ENCODE data around the gene MAP4K1. TPM values are rescaled to one million over a fixed set of nuclear protein-coding genes. Genes with fewer than 3 reads are reported as not detected.

Gene MAP4K1
- total and polyA plus RNA-seq, 2 of the 13 experiments (the other 11 are each of a cell fraction or from before 2014, with no cell fraction given): 0.24 to 0.89 TPM

DNA sequence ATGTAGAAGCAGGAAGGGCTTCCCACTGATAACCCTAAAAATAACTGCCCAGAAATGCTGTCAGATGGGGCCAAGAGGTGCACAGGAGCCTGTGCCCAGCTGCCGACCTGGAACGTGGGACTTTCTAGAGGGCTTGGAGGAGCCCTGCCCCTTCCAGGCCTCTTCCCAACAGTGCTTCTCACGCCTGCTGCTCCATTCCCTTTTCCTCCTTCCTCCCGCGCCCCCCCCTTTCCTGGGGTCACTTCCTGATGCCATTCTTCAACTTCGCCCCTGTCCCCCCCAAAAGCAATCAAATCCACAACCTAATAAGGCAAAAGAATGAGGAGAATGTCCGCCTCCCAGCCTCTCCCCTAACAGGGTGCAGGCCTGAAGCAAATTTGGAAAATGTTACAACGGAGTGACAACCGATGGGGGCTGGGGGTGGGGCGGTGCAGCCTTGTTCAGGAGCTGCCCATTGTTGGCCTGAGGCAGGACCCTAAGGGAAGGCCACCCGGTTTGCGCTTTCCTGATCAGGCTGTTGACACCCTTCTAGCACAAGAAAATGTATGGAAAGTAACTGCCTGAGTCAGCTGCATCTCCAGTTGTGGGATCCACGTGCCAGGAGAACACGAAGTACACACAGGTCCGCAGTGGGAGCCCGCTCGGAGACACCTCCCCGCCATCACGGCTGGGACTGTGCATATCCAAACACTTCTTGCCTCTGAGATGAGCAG, 48.4 kb upstream of the MAP4K1 start (continued):
- TF ChIP-seq, protein P1, sequence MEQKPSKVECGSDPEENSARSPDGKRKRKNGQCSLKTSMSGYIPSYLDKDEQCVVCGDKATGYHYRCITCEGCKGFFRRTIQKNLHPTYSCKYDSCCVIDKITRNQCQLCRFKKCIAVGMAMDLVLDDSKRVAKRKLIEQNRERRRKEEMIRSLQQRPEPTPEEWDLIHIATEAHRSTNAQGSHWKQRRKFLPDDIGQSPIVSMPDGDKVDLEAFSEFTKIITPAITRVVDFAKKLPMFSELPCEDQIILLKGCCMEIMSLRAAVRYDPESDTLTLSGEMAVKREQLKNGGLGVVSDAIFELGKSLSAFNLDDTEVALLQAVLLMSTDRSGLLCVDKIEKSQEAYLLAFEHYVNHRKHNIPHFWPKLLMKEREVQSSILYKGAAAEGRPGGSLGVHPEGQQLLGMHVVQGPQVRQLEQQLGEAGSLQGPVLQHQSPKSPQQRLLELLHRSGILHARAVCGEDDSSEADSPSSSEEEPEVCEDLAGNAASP (CRISPR knock-in tag; IDR thresholded peaks at IDR 0.05; ENCODE audit: borderline replicate concordance): no peak
- TF ChIP-seq LCORL (IDR thresholded peaks at IDR 0.05): 0 out of 2 replicates have a peak, but pooled peaks have one; percentile 12
- TF ChIP-seq LCORL (CRISPR knock-in tag; IDR thresholded peaks at IDR 0.05): peak; percentile 87
- TF ChIP-seq ZNF496 (CRISPR knock-in tag; IDR thresholded peaks at IDR 0.05; ENCODE audit: insufficient replicate concordance): no peak
- peak; percentile 45 for TF ChIP-seq HNRNPH1 (optimal IDR thresholded peaks at IDR 0.05; ENCODE audit: low read depth, low read length)
- no peak for TF ChIP-seq GZF1 (CRISPR knock-in tag; IDR thresholded peaks at IDR 0.05)
- TF ChIP-seq, protein P2, sequence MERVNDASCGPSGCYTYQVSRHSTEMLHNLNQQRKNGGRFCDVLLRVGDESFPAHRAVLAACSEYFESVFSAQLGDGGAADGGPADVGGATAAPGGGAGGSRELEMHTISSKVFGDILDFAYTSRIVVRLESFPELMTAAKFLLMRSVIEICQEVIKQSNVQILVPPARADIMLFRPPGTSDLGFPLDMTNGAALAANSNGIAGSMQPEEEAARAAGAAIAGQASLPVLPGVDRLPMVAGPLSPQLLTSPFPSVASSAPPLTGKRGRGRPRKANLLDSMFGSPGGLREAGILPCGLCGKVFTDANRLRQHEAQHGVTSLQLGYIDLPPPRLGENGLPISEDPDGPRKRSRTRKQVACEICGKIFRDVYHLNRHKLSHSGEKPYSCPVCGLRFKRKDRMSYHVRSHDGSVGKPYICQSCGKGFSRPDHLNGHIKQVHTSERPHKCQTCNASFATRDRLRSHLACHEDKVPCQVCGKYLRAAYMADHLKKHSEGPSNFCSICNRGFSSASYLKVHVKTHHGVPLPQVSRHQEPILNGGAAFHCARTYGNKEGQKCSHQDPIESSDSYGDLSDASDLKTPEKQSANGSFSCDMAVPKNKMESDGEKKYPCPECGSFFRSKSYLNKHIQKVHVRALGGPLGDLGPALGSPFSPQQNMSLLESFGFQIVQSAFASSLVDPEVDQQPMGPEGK (CRISPR knock-in tag; IDR thresholded peaks at IDR 0.05): peak; percentile 84
- no peak for TF ChIP-seq PHB2 (IDR thresholded peaks at IDR 0.05; ENCODE audit: partially characterized antibody)
- TF ChIP-seq ZNF501 (CRISPR knock-in tag; IDR thresholded peaks at IDR 0.05): 0 out of 2 replicates have a peak, but pooled peaks have one; percentile 30
- TF ChIP-seq RBM22 (optimal IDR thresholded peaks at IDR 0.05; ENCODE audit: low read length): peak; percentile 50
- TF ChIP-seq, protein P3, sequence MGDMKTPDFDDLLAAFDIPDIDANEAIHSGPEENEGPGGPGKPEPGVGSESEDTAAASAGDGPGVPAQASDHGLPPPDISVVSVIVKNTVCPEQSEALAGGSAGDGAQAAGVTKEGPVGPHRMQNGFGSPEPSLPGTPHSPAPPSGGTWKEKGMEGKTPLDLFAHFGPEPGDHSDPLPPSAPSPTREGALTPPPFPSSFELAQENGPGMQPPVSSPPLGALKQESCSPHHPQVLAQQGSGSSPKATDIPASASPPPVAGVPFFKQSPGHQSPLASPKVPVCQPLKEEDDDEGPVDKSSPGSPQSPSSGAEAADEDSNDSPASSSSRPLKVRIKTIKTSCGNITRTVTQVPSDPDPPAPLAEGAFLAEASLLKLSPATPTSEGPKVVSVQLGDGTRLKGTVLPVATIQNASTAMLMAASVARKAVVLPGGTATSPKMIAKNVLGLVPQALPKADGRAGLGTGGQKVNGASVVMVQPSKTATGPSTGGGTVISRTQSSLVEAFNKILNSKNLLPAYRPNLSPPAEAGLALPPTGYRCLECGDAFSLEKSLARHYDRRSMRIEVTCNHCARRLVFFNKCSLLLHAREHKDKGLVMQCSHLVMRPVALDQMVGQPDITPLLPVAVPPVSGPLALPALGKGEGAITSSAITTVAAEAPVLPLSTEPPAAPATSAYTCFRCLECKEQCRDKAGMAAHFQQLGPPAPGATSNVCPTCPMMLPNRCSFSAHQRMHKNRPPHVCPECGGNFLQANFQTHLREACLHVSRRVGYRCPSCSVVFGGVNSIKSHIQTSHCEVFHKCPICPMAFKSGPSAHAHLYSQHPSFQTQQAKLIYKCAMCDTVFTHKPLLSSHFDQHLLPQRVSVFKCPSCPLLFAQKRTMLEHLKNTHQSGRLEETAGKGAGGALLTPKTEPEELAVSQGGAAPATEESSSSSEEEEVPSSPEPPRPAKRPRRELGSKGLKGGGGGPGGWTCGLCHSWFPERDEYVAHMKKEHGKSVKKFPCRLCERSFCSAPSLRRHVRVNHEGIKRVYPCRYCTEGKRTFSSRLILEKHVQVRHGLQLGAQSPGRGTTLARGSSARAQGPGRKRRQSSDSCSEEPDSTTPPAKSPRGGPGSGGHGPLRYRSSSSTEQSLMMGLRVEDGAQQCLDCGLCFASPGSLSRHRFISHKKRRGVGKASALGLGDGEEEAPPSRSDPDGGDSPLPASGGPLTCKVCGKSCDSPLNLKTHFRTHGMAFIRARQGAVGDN (CRISPR knock-in tag; IDR thresholded peaks at IDR 0.05): peak; percentile 81
- TF ChIP-seq SOX13 (IDR thresholded peaks at IDR 0.05): 0 out of 2 replicates have a peak, but pooled peaks have one; percentile 10
- TF ChIP-seq SOX13 (CRISPR knock-in tag; conservative IDR thresholded peaks at IDR 0.05 in 1 of 2, IDR thresholded peaks at IDR 0.05 in 1 of 2): no peak
- TF ChIP-seq SNAI1 (CRISPR knock-in tag; IDR thresholded peaks at IDR 0.05; ENCODE audit: borderline replicate concordance): no peak
- TF ChIP-seq ZFX (CRISPR knock-in tag; IDR thresholded peaks at IDR 0.05; ENCODE audit: low read depth): peak; percentile 13; the same call in 1 of the 2 replicates
- peak; percentile 39; the same call in 1 of the 2 replicates for TF ChIP-seq NR2F6 (IDR thresholded peaks at IDR 0.05)
- no peak; the same call in 1 of the 2 replicates for TF ChIP-seq NR2F6 (CRISPR knock-in tag; IDR thresholded peaks at IDR 0.05)
- peak; percentile 23; the same call in 1 of the 2 replicates for TF ChIP-seq ELF3 (CRISPR knock-in tag; IDR thresholded peaks at IDR 0.05)
- TF ChIP-seq POLR2G (IDR thresholded peaks at IDR 0.05; ENCODE audit: low read depth, low read length): 0 out of 2 replicates have a peak, but pooled peaks have one; percentile 24
- no peak for TF ChIP-seq CCDC6 (CRISPR knock-in tag; IDR thresholded peaks at IDR 0.05)

Measured in HepG2 (cell line).